NCI-H82 (cell line): ENCODE results near the gene ODC1.
A peak's percentile ranks its signal among the peaks of the same experiment; 100 is the strongest.

Experiments used
- DNase-seq: peaks from one replicate; lab custom pipeline; 2025; lab: John Stamatoyannopoulos, UW

ODC1 gene

GRCh38 chr2:10415048-10415447 is 33.1 kb downstream of the ODC1 start:
- DNase-seq: no peak

GRCh38 chr2:10414591-10414990 is 33.5 kb downstream of the ODC1 start:
- no peak for DNase-seq

- DNase-seq: no peak
These were observed 34.1 kb downstream of the ODC1 start for GRCh38 chr2:10413991-10414451.

- no peak for DNase-seq
These were observed 34.6 kb downstream of the ODC1 start for GRCh38 chr2:10413503-10413902.

GRCh38 chr2:10412380-10412779 is 35.7 kb downstream of the ODC1 start:
- DNase-seq: peak; percentile 69

GRCh38 chr2:10411557-10411956 is 36.6 kb downstream of the ODC1 start:
- DNase-seq: no peak

- DNase-seq: no peak
These were observed 37.2 kb downstream of the ODC1 start for GRCh38 chr2:10410823-10411437.

GRCh38 chr2:10410001-10410822 is 37.9 kb downstream of the ODC1 start:
- DNase-seq: peak; percentile 36

- DNase-seq: peak; percentile 93
These were observed 39.2 kb downstream of the ODC1 start for GRCh38 chr2:10408649-10409579.

- no peak for DNase-seq
These were observed 40.1 kb downstream of the ODC1 start for GRCh38 chr2:10407841-10408648.

GRCh38 chr2:10407432-10407831 is 40.7 kb downstream of the ODC1 start:
- DNase-seq: no peak

GRCh38 chr2:10406491-10407188 is 41.5 kb downstream of the ODC1 start:
- DNase-seq: no peak

GRCh38 chr2:10406016-10406415 is 42.1 kb downstream of the ODC1 start:
- DNase-seq: no peak

GRCh38 chr2:10405448-10405847 is 42.7 kb downstream of the ODC1 start:
- no peak for DNase-seq

- no peak for DNase-seq
These were observed 43.6 kb downstream of the ODC1 start for GRCh38 chr2:10404324-10405143.

GRCh38 chr2:10402653-10403215 is 45.4 kb downstream of the ODC1 start:
- DNase-seq: no peak

- no peak for DNase-seq
These were observed 46.0 kb downstream of the ODC1 start for GRCh38 chr2:10402062-10402585.

- DNase-seq: peak; percentile 26
These were observed 46.9 kb downstream of the ODC1 start for GRCh38 chr2:10400978-10401951.
